Prostate gland (tissue), 2 donors: ENCODE results near the gene CBR1.

Experiments
- CTCF ChIP-seq, 4 experiments: fragments of 200-600 bp in 2 of 4; fragments of 450-650 bp in 2 of 4; sonication (generic) in 2 of 4; IDR thresholded peaks; 1 replicate in 3 of 4; 2 replicates in 1 of 4; pipeline ENCODE4 v1.5.1; 2016 to 2019; ENCODE audit warnings: antibody characterized with exemption in 4 of 4, mild to moderate bottlenecking in 2 of 4, moderate library complexity in 2 of 4
- POLR2A ChIP-seq: fragments of 450-650 bp; IDR thresholded peaks from one replicate; pipeline ENCODE4 v1.6.1; 2016; ENCODE audit warnings: antibody characterized with exemption, mild to moderate bottlenecking

GRCh38 chr21:36024782-36025181 is 45.0 kb upstream of the CBR1 start:
- no peak for TF ChIP-seq POLR2A
- no peak for TF ChIP-seq CTCF (IDR thresholded peaks at IDR 0.05)
